HG02678 (cell line): ENCODE data around the gene PAFAH1B1.

Source experiments
- ATAC-seq: cut with Tn5 transposase; IDR thresholded peaks from one replicate; pipeline ENCODE4 v1.9.1; 2021; ENCODE audit warnings: mild to moderate bottlenecking, moderate library complexity; ENCODE audit not compliant: unreplicated experiment

PAFAH1B1 gene

GRCh38 chr17:2701161-2701995, 107.9 kb downstream of the PAFAH1B1 start:
- no peak for ATAC-seq

DNA sequence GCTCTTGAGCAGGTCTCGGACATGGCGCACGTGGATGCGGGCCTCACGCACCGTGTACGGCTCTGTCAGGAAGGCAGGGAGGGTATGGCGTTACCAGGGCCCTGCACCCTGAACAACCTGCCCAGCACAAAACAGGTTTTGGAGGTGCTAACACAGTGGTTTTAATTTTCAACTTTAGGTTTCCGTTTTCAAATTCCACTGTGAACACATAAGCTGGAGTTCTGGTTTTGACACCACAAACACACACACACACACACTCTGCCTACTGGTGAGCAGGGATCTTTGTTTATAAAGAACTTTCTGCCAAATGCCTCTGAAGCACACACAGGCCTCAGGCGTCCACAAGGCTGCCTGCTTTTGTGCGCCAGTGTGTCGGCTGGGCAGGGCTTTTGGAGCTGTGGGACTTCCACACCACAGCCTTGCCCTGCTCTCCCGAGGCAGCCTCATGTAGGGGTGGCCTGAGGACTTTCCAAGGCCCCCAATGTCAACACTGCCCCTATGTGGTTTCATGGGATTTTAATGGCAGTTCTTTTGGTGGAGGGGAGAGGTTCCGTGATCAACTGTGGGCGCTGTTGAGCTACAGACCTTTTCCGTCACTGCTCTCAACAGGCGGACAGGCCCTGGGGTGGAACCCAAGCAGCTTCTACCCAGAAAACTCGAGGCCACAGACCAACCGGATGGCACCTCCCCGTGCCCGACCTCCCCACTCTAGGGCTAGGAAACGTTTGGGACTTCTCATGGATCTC, 108.7 kb downstream of the PAFAH1B1 start:
- ATAC-seq, result no peak

GRCh38 chr17:2703181-2703580, 109.7 kb downstream of the PAFAH1B1 start:
- ATAC-seq, result no peak

GRCh38 chr17:2703606-2704005, 110.2 kb downstream of the PAFAH1B1 start:
- ATAC-seq, result no peak

DNA sequence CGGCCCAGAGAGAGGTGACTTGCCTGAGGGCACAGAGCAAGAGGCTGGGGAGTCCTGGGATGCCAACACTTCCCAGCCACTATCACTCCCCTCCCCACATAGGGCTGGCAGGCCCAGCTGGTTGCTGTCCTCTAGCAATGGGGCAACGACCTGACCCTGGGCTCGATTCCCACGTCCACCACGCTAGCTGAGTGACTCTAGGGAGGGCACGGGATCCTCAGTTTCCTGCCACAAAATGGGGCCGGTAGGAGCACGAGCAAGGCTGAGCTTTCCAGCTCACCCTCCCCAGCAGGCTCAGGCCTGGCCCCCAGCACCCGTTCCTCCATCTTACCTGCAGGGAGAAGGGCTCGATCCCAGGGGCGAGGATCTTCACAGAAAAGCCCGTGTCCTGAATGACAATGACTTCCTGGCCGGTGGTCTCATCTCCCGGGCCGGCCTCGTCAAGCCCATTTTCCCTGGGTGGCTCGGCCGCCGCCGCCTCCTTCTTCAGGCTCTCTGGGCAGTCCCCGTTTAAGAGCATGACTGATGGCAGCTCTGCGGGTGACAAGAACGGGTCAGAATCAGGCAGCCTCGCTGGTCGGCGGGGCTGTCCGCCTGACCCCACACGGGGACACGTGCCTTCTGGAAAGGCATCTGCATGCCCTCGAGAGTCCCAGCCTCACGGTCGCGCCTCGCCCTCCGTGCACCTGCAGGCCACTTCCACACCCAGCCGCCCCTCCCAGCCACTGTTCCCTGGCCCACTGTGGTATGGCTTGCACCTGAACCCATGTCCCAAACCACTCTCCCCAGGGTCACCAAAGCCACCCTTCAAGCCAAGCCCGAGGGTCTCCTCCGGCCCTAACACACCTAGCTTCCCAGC, 110.8 kb downstream of the PAFAH1B1 start:
- ATAC-seq, result no peak

DNA sequence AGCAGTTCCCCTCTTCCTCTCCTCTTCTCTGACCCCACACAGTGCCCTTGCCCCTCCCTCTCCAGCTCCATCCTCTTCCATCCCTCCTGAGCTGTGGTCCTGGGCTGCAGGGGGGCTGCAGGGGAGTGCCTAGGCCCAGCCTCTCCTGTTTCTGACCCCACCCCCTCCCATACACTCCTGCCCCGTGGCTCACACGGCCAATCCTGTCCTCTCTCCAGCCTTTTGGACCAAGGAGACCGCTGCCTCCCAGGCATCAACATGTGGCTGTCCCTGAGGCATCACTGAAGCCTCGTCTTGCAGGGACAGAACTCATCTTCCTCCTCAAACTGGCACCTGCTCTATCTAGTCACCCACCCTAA, 111.4 kb downstream of the PAFAH1B1 start:
- no peak for ATAC-seq

GRCh38 chr17:2705263-2705662, 111.8 kb downstream of the PAFAH1B1 start:
- ATAC-seq, result no peak

DNA sequence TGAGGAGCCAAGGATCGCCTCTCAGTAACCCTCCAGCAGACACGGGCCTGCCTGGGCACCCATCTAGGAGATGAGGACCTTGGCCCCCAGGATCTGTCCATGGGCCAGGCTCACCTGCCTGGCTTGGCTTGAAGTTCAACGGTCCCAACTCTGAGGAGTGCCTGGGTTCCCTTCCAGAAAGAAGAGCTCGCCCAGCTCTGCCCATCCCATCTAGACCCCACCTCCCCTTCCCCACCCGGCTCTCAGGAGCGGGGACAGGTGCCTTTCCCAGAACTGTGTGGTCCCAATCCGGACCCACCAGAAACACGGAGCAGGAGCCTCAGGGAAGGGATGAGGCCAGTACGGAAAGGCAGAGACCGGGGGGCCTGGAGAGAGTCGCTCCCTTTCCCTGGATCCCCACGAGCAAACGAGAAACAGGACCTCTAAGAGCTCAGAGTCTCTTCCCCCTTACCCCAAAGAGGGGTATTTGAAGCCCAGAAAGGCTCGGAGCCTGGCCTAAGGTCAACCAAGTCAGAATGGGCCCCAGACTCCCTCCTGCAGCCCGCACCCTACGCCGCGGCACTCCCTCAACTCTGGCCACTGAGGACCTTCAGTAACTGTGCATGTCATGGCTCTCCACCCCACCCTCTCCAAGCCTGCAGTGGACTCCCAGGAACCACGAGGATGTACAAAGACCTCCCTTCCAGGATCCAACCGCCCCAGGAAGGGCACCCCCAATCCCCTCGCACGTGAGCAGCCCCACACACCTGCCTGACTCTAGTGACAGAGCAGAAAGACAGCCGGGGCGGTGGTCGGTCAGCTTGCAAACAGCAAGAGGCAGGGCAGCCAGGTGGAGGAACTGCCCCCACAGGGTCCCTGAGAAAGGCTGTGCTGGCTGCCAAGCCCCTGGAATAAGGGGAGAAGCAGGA, 112.7 kb downstream of the PAFAH1B1 start:
- ATAC-seq, result no peak

DNA sequence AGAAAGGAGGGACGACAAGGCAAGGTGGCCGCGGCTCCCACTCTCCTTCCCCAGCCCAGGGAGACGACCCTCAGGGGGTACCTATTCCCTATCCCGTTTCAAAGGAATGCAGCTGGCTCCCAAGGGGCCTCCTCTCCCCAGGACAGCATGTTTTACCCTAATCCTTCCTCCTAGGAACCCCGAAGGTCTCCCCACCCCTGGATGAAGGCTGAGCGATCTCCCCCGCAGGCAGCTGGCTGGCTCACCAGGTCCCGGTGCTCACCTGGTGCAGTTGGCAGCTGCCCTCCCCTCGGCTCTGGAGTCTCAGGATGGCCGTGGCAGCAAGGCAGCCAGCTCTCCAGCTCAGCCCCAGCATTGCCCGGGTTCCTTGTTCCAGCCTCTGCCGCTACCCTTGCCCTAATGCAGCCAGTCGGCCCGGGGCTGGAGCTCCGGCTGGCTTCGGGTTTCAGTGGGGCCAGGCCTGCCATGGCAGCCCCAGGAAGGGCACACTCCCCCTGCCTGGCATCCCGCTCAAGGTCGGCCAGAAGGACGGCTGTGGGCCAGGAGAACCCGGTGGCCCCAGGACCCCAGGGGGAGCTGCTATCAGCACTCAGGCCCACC, 113.6 kb downstream of the PAFAH1B1 start:
- ATAC-seq, result no peak

GRCh38 chr17:2707721-2708584, 114.5 kb downstream of the PAFAH1B1 start:
- ATAC-seq, result no peak

DNA sequence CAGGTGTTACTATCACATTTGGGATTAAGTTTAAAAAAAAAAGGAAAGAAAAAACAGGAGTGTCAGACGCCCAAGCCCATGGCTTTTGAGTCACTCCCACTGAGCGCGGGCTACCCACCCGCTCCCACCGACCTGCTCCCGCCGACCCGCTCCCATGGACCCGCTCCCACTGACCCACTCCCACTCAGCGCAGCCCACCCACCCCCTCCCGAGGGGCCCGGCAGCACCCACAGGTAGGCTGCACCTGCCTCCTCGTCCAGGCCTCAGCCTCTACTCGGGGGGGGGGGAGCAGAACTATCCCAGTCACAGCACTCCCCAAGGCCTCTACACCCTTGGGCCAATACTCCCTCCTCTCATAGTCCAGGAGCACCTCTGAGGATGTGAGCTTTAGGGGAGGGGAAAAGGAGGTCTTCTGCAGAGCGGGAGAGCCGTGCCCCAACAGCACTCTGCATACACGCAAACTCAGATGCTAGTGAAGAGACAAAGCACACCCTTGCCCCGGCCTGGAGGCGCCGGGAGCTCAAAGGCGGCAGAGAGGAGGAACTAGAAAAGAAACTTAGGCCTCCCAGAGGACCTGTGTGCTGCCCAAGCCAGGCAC, 115.2 kb downstream of the PAFAH1B1 start:
- ATAC-seq, result no peak

DNA sequence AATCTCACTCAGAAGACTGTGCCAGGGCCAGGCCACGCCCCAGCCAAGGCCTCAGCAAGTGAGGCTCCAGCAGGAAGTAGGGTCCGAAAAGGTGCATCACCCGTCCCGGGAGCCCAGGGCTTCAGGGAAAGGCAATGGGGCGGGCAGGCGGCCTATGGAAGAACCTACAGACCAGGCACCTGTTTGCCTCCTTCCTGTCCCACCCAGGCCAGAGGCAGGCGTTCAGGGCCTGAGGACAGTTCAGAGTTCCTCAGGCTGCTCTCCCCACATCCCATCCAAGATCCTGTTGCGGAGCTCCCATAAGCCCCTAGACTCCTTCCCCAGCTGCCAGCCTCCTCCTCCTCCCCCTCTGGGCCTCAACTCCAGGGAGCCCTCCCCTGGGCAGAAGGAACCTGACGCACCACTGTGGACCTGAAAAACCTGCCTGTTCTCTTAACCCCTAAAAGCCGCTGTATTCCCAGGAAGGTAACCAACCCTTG, 115.8 kb downstream of the PAFAH1B1 start:
- ATAC-seq, result no peak

GRCh38 chr17:2710071-2710802, 116.8 kb downstream of the PAFAH1B1 start:
- no peak for ATAC-seq

GRCh38 chr17:2710803-2711607, 117.6 kb downstream of the PAFAH1B1 start:
- ATAC-seq, result peak; percentile 26

GRCh38 chr17:2711608-2712299, 118.3 kb downstream of the PAFAH1B1 start, which contains the start of gene CLUH:
Gene CLUH (minus strand): TSS chr17:2711764. CDS start chr17:2711661, 103 bp downstream.
- ATAC-seq, result peak; percentile 80
